Activated T-helper 17 cell treated with anti-CD3 and anti-CD28 coated beads, Interleukin-2, amount 50 U/mL, for 72 hours (primary cell): ENCODE measurements around the gene JADE3. TPM values are rescaled to one million over a fixed set of nuclear protein-coding genes. Genes with fewer than 3 reads are reported as not detected.
A peak's percentile ranks its signal among the peaks of the same experiment; 100 is the strongest.
"Not testable (repeated sequence)": the region's sequence is repeated elsewhere in the genome, so short reads cannot be mapped to it uniquely, and the experiment has no call there.

ENCODE experiments used
- ATAC-seq: fragments of 150-1000 bp; cut with Tn5 transposase; replicated peaks from 2 replicates; pipeline ENCODE4 v1.10.0; 2021; ENCODE audit warnings: mild to moderate bottlenecking, moderate library complexity
- H3K27ac Mint-ChIP-seq: one replicate; pipeline ENCODE4 v1.8.0; 2022; ENCODE audit warnings: mixed read lengths
- H3K27me3 Mint-ChIP-seq: one replicate; pipeline ENCODE4 v1.8.0; 2022; ENCODE audit warnings: mixed read lengths
- H3K36me3 Mint-ChIP-seq: one replicate; pipeline ENCODE4 v1.8.0; 2022; ENCODE audit warnings: low read depth, mild to moderate bottlenecking, mixed read lengths
- H3K4me1 Mint-ChIP-seq: one replicate; pipeline ENCODE4 v1.8.0; 2022; ENCODE audit warnings: mixed read lengths
- H3K4me3 Mint-ChIP-seq: one replicate; pipeline ENCODE4 v1.8.0; 2022; ENCODE audit warnings: mild to moderate bottlenecking, mixed read lengths
- H3K9me3 Mint-ChIP-seq: one replicate; pipeline ENCODE4 v1.8.0; 2022; ENCODE audit warnings: mixed read lengths
- total RNA-seq, 2 donors: library from RNA; stranded (reverse); gene quantifications; one replicate each; pipeline ENCODE4 v1.2.3, GENCODE V29; 2022

The JADE3 gene
- total RNA-seq, 2 donors from 2014 or later: 0.54 to 1.3 TPM

DNA sequence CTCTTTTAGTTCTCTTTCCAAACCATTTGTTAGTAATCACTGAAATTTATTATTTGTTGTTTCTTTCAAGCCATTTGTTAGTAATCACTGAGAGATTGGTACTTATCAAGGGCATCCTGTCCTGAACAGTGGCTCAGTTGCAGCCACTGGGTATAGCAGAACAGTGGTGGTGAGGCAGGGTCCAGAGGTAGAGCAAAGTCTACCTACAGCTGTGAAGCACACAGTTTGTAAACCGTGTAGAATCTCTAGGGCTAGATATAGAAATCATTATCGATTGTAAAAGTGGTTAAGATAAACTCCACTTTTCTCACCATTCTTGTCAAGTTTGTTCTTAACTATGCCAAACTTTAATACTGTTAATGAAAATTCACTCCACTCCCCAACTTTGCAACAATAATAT lies 4.1 kb downstream of the JADE3 start:
- no peak for ATAC-seq
- Mint-ChIP-seq H3K27me3 (peaks cover 35% of the 10 kb centered on the region), H3K36me3 (no peaks in the 10 kb centered on the region), H3K27ac (no peak overlapping the region), H3K4me1 (peaks cover 3% of the 10 kb centered on the region), H3K9me3 (no peaks in the 10 kb centered on the region), H3K4me3 (no peak overlapping the region)

GRCh38 chrX:46917622-46918021 lies 5.4 kb downstream of the JADE3 start:
- H3K9me3 Mint-ChIP-seq: no peaks in the 10 kb centered on the region
- no peak overlapping the region for H3K27ac Mint-ChIP-seq
- no peak overlapping the region for H3K4me3 Mint-ChIP-seq
- H3K27me3 Mint-ChIP-seq: peaks cover 38% of the 10 kb centered on the region
- no peak for ATAC-seq
- H3K4me1 Mint-ChIP-seq: peaks cover 3% of the 10 kb centered on the region
- no peaks in the 10 kb centered on the region for H3K36me3 Mint-ChIP-seq

GRCh38 chrX:46918434-46918833 lies 6.2 kb downstream of the JADE3 start:
- Mint-ChIP-seq H3K27me3 (peaks cover 38% of the 10 kb centered on the region), H3K4me1 (peaks cover 3% of the 10 kb centered on the region), H3K36me3 (no peaks in the 10 kb centered on the region), H3K27ac (no peak overlapping the region), H3K9me3 (no peaks in the 10 kb centered on the region), H3K4me3 (no peak overlapping the region)
- ATAC-seq: no peak

GRCh38 chrX:46920235-46920634 lies 8.0 kb downstream of the JADE3 start:
- Mint-ChIP-seq H3K27ac (no peak overlapping the region), H3K36me3 (no peaks in the 10 kb centered on the region), H3K4me1 (no peaks in the 10 kb centered on the region), H3K27me3 (peaks cover 25% of the 10 kb centered on the region), H3K9me3 (no peaks in the 10 kb centered on the region), H3K4me3 (no peak overlapping the region)
- no peak for ATAC-seq

DNA sequence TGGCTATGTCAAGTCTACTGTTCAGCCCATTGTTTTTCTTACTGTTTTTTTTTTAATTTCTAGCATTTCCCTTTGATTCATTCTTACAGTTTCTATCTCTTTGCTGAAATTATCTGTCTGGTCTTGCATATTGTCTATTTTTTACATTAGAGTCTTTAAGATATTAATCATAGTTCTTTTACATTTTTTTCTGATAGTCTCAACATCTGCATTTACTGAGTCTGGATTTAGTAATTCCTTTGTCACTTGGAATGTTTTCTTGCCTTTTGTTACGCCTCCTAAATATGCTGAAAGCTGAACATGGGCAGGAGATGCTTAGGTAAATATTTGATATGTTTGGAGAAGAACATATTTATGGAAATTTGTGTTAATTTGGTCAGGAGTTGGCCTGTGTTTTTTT lies 10.4 kb downstream of the JADE3 start:
- H3K4me3 Mint-ChIP-seq: no peak overlapping the region

GRCh38 chrX:46927718-46928117 lies 15.5 kb downstream of the JADE3 start:
- Mint-ChIP-seq H3K27ac (no peak overlapping the region), H3K36me3 (no peaks in the 10 kb centered on the region), H3K4me3 (no peak overlapping the region), H3K27me3 (peaks cover 4% of the 10 kb centered on the region), H3K9me3 (no peaks in the 10 kb centered on the region), H3K4me1 (no peaks in the 10 kb centered on the region)
- ATAC-seq: no peak

More for the DNA sequence above, 10.4 kb downstream of the JADE3 start:
- H3K4me1 Mint-ChIP-seq: no peaks in the 10 kb centered on the region
- ATAC-seq: no peak
- H3K27ac Mint-ChIP-seq: no peak overlapping the region
- no peaks in the 10 kb centered on the region for H3K9me3 Mint-ChIP-seq
- H3K27me3 Mint-ChIP-seq: peaks cover 11% of the 10 kb centered on the region
- H3K36me3 Mint-ChIP-seq: no peaks in the 10 kb centered on the region

DNA sequence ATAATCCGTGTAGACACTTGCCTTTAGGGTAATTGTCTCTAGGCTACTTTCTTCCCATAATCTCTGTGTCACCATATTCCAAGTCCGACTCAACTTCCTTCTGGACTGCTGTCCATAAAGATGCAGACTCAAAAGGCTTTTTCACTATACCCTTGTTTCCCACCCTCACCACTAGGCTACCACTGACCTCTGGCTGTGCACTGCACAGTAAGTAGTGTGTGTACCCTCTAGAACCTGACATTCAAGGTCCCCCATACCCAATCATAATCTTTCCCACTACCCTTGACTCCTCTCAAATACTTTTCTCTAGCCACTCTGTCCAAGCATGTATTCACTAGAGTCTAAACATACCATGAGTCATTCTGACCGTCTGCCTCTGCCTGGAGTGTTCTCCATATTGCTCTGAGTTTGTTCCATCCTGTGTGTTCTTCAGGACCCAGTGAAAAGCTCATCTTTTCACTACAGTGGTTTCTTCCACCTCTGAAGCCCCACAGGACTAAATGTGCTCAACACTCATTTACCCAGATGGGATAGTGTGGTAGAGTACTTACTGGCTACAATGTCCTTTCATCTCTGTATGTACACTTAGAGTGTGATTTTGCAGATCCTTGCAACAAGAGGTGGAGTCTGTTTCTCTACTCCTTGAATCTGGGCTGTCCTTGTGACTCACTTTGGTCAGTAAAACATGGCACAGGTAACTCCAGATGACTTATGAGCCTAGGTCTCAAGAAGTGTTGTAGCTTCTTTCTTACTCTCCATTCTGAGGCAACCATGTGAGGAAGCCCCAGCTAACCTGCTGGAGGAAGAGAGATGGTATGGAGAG lies 17.4 kb downstream of the JADE3 start:
- Mint-ChIP-seq H3K27ac (no peak overlapping the region), H3K4me1 (no peaks in the 10 kb centered on the region), H3K4me3 (no peak overlapping the region), H3K9me3 (no peaks in the 10 kb centered on the region), H3K36me3 (no peaks in the 10 kb centered on the region), H3K27me3 (peaks cover 4% of the 10 kb centered on the region)
- no peak for ATAC-seq

- Mint-ChIP-seq H3K4me3 (no peak overlapping the region), H3K27ac (no peak overlapping the region), H3K36me3 (no peaks in the 10 kb centered on the region), H3K9me3 (no peaks in the 10 kb centered on the region), H3K27me3 (no peaks in the 10 kb centered on the region), H3K4me1 (no peaks in the 10 kb centered on the region)
- no peak for ATAC-seq
These were observed 23.1 kb downstream of the JADE3 start for GRCh38 chrX:46935295-46935694.

DNA sequence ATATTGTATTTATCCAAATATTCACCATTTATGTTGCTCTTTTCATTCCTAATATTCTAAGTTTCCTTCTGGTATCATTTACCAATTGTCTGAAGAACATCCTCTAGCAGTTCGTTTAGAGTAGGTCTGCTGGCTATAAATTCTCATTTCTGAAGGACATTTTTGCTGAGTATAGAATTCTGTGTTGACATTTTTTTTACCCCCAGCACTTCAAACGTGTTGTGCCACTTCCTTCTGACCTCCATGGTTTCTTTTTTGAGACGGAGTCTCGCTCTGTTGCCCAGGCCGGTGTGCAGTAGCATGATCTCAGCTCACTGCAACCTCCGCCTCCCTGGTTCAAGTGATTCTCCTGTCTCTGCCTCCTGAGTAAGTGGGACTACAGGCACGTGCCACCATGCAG lies 26.4 kb downstream of the JADE3 start:
- no peaks in the 10 kb centered on the region for H3K36me3 Mint-ChIP-seq
- no peak overlapping the region for H3K4me3 Mint-ChIP-seq
- no peak for ATAC-seq
- no peak overlapping the region for H3K27ac Mint-ChIP-seq
- no peaks in the 10 kb centered on the region for H3K4me1 Mint-ChIP-seq
- no peaks in the 10 kb centered on the region for H3K9me3 Mint-ChIP-seq
- peaks cover 3% of the 10 kb centered on the region for H3K27me3 Mint-ChIP-seq

DNA sequence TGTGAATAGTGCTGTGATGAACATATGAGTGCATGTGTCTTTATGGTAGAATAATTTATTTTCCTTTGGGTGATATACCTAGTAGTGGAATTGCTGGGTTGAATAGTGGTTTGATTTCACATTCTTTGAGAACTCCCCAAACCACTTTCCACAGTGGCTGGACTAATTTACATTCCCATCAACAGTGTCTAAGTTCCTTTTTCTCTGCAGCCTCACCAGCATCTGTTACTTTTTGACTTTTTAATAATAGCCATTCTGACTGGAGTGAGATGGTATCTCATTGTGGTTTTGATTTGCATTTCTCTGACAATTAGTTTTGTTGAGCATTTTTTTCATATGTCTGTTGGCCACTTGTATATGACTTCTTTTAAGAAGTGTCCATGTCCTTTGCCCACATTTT lies 29.1 kb downstream of the JADE3 start:
- no peak overlapping the region for H3K27ac Mint-ChIP-seq
- H3K27me3 Mint-ChIP-seq: peaks cover 6% of the 10 kb centered on the region
- no peaks in the 10 kb centered on the region for H3K36me3 Mint-ChIP-seq
- no peak for ATAC-seq
- no peaks in the 10 kb centered on the region for H3K9me3 Mint-ChIP-seq
- H3K4me1 Mint-ChIP-seq: no peaks in the 10 kb centered on the region
- H3K4me3 Mint-ChIP-seq: no peak overlapping the region

DNA sequence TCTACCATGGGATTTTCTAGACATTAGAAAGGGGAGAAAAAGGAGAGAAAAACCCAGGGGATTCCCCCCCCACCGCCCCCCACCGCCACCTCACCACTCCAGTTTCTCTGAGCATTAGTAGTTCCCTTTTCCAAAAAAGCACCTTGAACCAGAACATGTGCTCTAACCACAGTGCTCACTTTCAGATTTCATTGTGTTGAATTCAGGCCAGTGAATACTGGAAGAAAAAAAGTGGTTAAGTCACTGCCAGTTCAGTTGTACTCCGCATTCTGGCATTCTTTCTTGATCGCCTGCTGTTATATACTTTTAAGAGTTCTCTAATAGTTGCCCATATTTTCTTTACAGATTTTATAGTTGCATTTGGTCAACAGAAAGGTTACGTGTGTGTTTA lies 40.9 kb downstream of the JADE3 start:
- ATAC-seq: peak; percentile 75
- Mint-ChIP-seq H3K36me3 (no peaks in the 10 kb centered on the region), H3K27ac (no peak overlapping the region), H3K4me3 (no peak overlapping the region), H3K4me1 (no peaks in the 10 kb centered on the region), H3K9me3 (no peaks in the 10 kb centered on the region), H3K27me3 (no peaks in the 10 kb centered on the region)

DNA sequence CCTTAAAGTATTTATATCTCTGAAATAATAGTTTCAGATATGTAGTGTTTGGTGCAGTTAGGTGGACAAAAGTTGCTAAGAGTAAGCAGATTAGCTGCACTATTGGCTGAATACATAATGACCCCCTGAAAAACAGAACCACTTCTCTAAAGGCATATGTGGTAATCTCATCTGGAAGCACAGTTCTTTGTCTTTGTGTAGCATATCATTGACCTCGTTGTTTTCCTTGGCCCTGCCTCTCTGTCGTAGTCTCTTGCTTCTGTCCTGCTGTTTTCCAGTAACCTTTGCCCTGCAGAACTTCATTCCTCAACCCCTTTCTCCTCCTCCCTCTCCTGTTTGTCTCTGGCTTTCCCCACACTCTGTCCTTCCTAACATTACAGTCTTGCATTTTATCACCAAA lies 41.4 kb downstream of the JADE3 start:
- H3K9me3 Mint-ChIP-seq: no peaks in the 10 kb centered on the region
- no peaks in the 10 kb centered on the region for H3K4me1 Mint-ChIP-seq
- no peaks in the 10 kb centered on the region for H3K27me3 Mint-ChIP-seq
- ATAC-seq: no peak
- no peak overlapping the region for H3K27ac Mint-ChIP-seq
- no peaks in the 10 kb centered on the region for H3K36me3 Mint-ChIP-seq
- no peak overlapping the region for H3K4me3 Mint-ChIP-seq

- Mint-ChIP-seq H3K36me3 (no peaks in the 10 kb centered on the region), H3K4me3 (no peak overlapping the region), H3K27me3 (no peaks in the 10 kb centered on the region), H3K4me1 (no peaks in the 10 kb centered on the region), H3K27ac (no peak overlapping the region), H3K9me3 (no peaks in the 10 kb centered on the region)
- ATAC-seq: no peak
These were observed 42.5 kb downstream of the JADE3 start for GRCh38 chrX:46954716-46955115.

GRCh38 chrX:46956589-46956988 lies 44.4 kb downstream of the JADE3 start:
- not testable (repeated sequence) for H3K27me3 Mint-ChIP-seq, H3K4me3 Mint-ChIP-seq, H3K4me1 Mint-ChIP-seq, H3K27ac Mint-ChIP-seq, H3K9me3 Mint-ChIP-seq, H3K36me3 Mint-ChIP-seq, ATAC-seq

- Mint-ChIP-seq H3K9me3 (no peaks in the 10 kb centered on the region), H3K4me1 (no peaks in the 10 kb centered on the region), H3K36me3 (no peaks in the 10 kb centered on the region), H3K27ac (no peak overlapping the region), H3K27me3 (no peaks in the 10 kb centered on the region), H3K4me3 (no peak overlapping the region)
- ATAC-seq: no peak
These were observed 45.1 kb downstream of the JADE3 start for GRCh38 chrX:46957297-46957696.

DNA sequence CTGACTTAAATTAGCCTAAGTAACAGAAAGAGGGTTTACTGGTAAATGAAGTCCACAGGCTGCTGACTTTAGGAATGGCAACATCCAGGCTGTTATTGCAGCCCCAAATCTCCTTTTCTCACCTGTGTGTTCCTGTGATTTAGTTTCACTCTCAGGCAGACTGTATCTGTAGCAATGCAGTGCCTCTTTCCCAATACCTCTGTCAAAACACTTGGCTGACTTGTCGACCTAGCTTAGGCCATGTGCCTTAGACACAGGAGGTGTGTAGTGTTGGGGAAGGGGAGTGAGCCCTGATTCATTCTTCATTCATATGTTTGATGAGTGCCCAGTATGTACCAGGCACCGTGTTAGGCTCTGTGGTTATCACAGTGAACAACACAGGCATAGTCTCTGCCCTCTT lies 46.9 kb downstream of the JADE3 start:
- no peaks in the 10 kb centered on the region for H3K36me3 Mint-ChIP-seq
- H3K27ac Mint-ChIP-seq: no peak overlapping the region
- no peak overlapping the region for H3K4me3 Mint-ChIP-seq
- no peaks in the 10 kb centered on the region for H3K27me3 Mint-ChIP-seq
- H3K4me1 Mint-ChIP-seq: no peaks in the 10 kb centered on the region
- no peak for ATAC-seq
- no peaks in the 10 kb centered on the region for H3K9me3 Mint-ChIP-seq
